Stimulated activated CD4-positive, alpha-beta T cell treated with anti-CD3 and anti-CD28 coated beads, TNF-alpha, amount 100 ng/mL, for 24 hours (primary cell): ENCODE measurements around the gene POLR3K.

ENCODE experiments used
- DNase-seq, 3 experiments: peaks; one replicate each; pipeline ENCODE4 v3.0.0-alpha.2; 2020; ENCODE audit warnings: low read depth in 3 of 3

POLR3K gene

GRCh38 chr16:53346-54236 is at the start of gene POLR3K, which contains the start of gene SNRNP25:
POLR3K (minus strand) TSS chr16:53608; CDS start chr16:53586, 22 bp downstream.
SNRNP25 (plus strand) TSS chr16:53828; CDS start chr16:54017, 189 bp downstream.
- DNase-seq, result peak; percentile 96 to 99 (median 96)

GRCh38 chr16:102060-102855 is 48.9 kb upstream of the POLR3K start:
- no peak for DNase-seq

GRCh38 chr16:101586-101985 is 48.2 kb upstream of the POLR3K start:
- DNase-seq, result no peak

GRCh38 chr16:100989-101388 is 47.6 kb upstream of the POLR3K start:
- DNase-seq, result no peak

GRCh38 chr16:97822-98221 is 44.4 kb upstream of the POLR3K start:
- no peak for DNase-seq

GRCh38 chr16:96935-97381 is 43.5 kb upstream of the POLR3K start:
- DNase-seq, result peak; percentile 75 to 87 (median 80)

- no peak for DNase-seq
Observed at GRCh38 chr16:94918-95265, 41.5 kb upstream of the POLR3K start.

GRCh38 chr16:92431-93339 is 39.3 kb upstream of the POLR3K start:
- DNase-seq, result no peak

- DNase-seq, result no peak
Observed at GRCh38 chr16:91484-91883, 38.1 kb upstream of the POLR3K start.

GRCh38 chr16:89391-90302 is 36.2 kb upstream of the POLR3K start:
- no peak for DNase-seq

- no peak for DNase-seq
Observed at GRCh38 chr16:88613-89012, 35.2 kb upstream of the POLR3K start.

GRCh38 chr16:86483-86952 is 33.1 kb upstream of the POLR3K start:
- no peak for DNase-seq

GRCh38 chr16:85865-86264 is 32.5 kb upstream of the POLR3K start:
- DNase-seq, result no peak

- DNase-seq, result no peak
Observed at GRCh38 chr16:85407-85782, 32.0 kb upstream of the POLR3K start.

- DNase-seq, result peak in 2 of 3 experiments; percentile 21 to 61
Observed at GRCh38 chr16:84718-85406, 31.5 kb upstream of the POLR3K start.

GRCh38 chr16:83781-84615 is 30.6 kb upstream of the POLR3K start:
- no peak for DNase-seq

- no peak for DNase-seq
Observed at GRCh38 chr16:83060-83603, 29.7 kb upstream of the POLR3K start.
